HUDEP-2 (cell line): ENCODE measurements around the gene ANKRD13A.
"Not testable (repeated sequence)": the region's sequence is repeated elsewhere in the genome, so short reads cannot be mapped to it uniquely, and the experiment has no call there.

Source experiments
- DNase-seq, 76 experiments: peaks; one replicate each; lab custom pipeline; 2025; ENCODE audit not compliant: unreplicated experiment in 76 of 76; lab: John Stamatoyannopoulos, UW

The ANKRD13A gene

GRCh38 chr12:110005319-110005973 lies 6.2 kb downstream of the ANKRD13A start:
- DNase-seq, result no peak

- no peak for DNase-seq
Measured at GRCh38 chr12:110006115-110006514, 6.9 kb downstream of the ANKRD13A start.

GRCh38 chr12:110007881-110008280 lies 8.7 kb downstream of the ANKRD13A start:
- DNase-seq, result no peak

- DNase-seq, result not testable (repeated sequence)
Measured at GRCh38 chr12:110008681-110009398, 9.6 kb downstream of the ANKRD13A start.

- DNase-seq, result no peak
Measured at GRCh38 chr12:110010853-110011723, 11.9 kb downstream of the ANKRD13A start.

- no peak for DNase-seq
Measured at GRCh38 chr12:110012137-110012536, 12.9 kb downstream of the ANKRD13A start.

GRCh38 chr12:110012659-110013058 lies 13.4 kb downstream of the ANKRD13A start:
- DNase-seq, result no peak

- no peak for DNase-seq
Measured at GRCh38 chr12:110015132-110015531, 15.9 kb downstream of the ANKRD13A start.

- no peak for DNase-seq
Measured at GRCh38 chr12:110020956-110021355, 21.7 kb downstream of the ANKRD13A start.

- no peak for DNase-seq
Measured at GRCh38 chr12:110023059-110023980, 24.1 kb downstream of the ANKRD13A start.

- DNase-seq, result no peak
Measured at GRCh38 chr12:110024051-110024450, 24.8 kb downstream of the ANKRD13A start.

GRCh38 chr12:110028323-110028722 lies 29.1 kb downstream of the ANKRD13A start:
- DNase-seq, result no peak

GRCh38 chr12:110029290-110029815 lies 30.1 kb downstream of the ANKRD13A start:
- DNase-seq, result no peak

- DNase-seq, result no peak
Measured at GRCh38 chr12:110033888-110034287, 34.7 kb downstream of the ANKRD13A start.

GRCh38 chr12:110035534-110036104 lies 36.4 kb downstream of the ANKRD13A start:
- DNase-seq, result no peak

- no peak for DNase-seq
Measured at GRCh38 chr12:110037315-110037714, 38.1 kb downstream of the ANKRD13A start.

GRCh38 chr12:110038741-110039084 lies 39.5 kb downstream of the ANKRD13A start:
- no peak for DNase-seq

GRCh38 chr12:110039085-110039807 lies 40.0 kb downstream of the ANKRD13A start:
- DNase-seq, result no peak

GRCh38 chr12:110042264-110042663 lies 43.0 kb downstream of the ANKRD13A start:
- DNase-seq, result no peak
